SK-N-SH (cell line): ENCODE measurements around the gene RREB1. TPM values are rescaled to one million over a fixed set of nuclear protein-coding genes. Genes with fewer than 3 reads are reported as not detected.

ENCODE experiments used
- CTCF ChIA-PET: fragments of 300-600, 350-600 bp; formaldehyde crosslinking; extraction: SDS; loops from one replicate; lab custom pipeline; 2021; lab: Yijun Ruan, JAX
- POLR2A ChIA-PET: fragments of 350-600 bp; sonication (Branson Sonifier 250); formaldehyde crosslinking; extraction: SDS; loops from one replicate; lab custom pipeline; 2020; ENCODE audit warnings: antibody characterized with exemption, inconsistent platforms; lab: Yijun Ruan, JAX
- DNase-seq: peaks from one replicate; pipeline ENCODE4 v3.0.0; 2012
- H2AFZ ChIP-seq: fragments of 200-600 bp; sonication (generic); 2 replicates; pipeline ENCODE4 v1.8.1; 2016; ENCODE audit warnings: antibody characterized with exemption, mild to moderate bottlenecking, low read depth
- H3F3A ChIP-seq: fragments of 200-600 bp; sonication (generic); replicated peaks from 2 replicates; pipeline ENCODE3; 2016; ENCODE audit warnings: antibody characterized with exemption, mild to moderate bottlenecking; ENCODE audit not compliant: insufficient read depth
- H3K27ac ChIP-seq, 2 experiments: fragments of 200-500 bp in 1 of 2; fragments of 200-600 bp in 1 of 2; sonication (Bioruptor generic) in 1 of 2; sonication (generic), shearing (Covaris generic) in 1 of 2; 2 replicates each; pipeline versions ENCODE4 v1.5.1 to v1.6.1; 2014 to 2016; ENCODE audit warnings: low read depth in 2 of 2, inconsistent platforms in 1 of 2, low read length in 1 of 2, mild to moderate bottlenecking in 1 of 2, mixed read lengths in 1 of 2
- H3K27me3 ChIP-seq: fragments of 200-600 bp; sonication (generic), shearing (Covaris generic); 2 replicates; pipeline ENCODE4 v1.6.1; 2016; ENCODE audit warnings: mixed run types; ENCODE audit not compliant: insufficient read depth
- H3K36me3 ChIP-seq, 2 experiments: fragments of 200-500 bp in 1 of 2; fragments of 200-600 bp in 1 of 2; sonication (Bioruptor generic) in 1 of 2; sonication (generic) in 1 of 2; replicated peaks in 1 of 2; 2 replicates each; pipeline versions ENCODE3 to v1.5.1; 2014 to 2016; ENCODE audit warnings: low read length in 1 of 2, mild to moderate bottlenecking in 1 of 2; ENCODE audit not compliant: insufficient read depth in 2 of 2, control insufficient read depth in 1 of 2
- H3K4me1 ChIP-seq, 2 experiments: fragments of 200-500 bp in 1 of 2; fragments of 200-600 bp in 1 of 2; sonication (Bioruptor generic) in 1 of 2; sonication (generic), shearing (Covaris generic) in 1 of 2; 2 replicates each; pipeline versions ENCODE4 v1.5.1 to v1.6.1; 2014 to 2016; ENCODE audit warnings: low read depth in 1 of 2, low read length in 1 of 2, mixed run types in 1 of 2; ENCODE audit not compliant: insufficient read depth in 2 of 2, control insufficient read depth in 1 of 2
- H3K4me2 ChIP-seq: fragments of 200-600 bp; sonication (generic), shearing (Covaris generic); 2 replicates; pipeline ENCODE4 v1.6.1; 2017; ENCODE audit warnings: mixed run types
- H3K4me3 ChIP-seq, 2 experiments: fragments of 200-500 bp in 1 of 2; fragments of 200-600 bp in 1 of 2; sonication (Bioruptor generic) in 1 of 2; sonication (generic), shearing (Covaris generic) in 1 of 2; 2 replicates each; pipeline versions ENCODE4 v1.5.1 to v1.8.1; 2014 to 2016; ENCODE audit warnings: low read depth in 2 of 2, inconsistent platforms in 1 of 2, low read length in 1 of 2, mild to moderate bottlenecking in 1 of 2, mixed read lengths in 1 of 2, moderate library complexity in 1 of 2
- H3K79me2 ChIP-seq: fragments of 200-600 bp; sonication (generic); 2 replicates; pipeline ENCODE4 v1.8.1; 2017; ENCODE audit warnings: mild to moderate bottlenecking; ENCODE audit not compliant: insufficient read depth
- H3K9ac ChIP-seq: fragments of 200-600 bp; sonication (generic); 2 replicates; pipeline ENCODE4 v1.6.1; 2017; ENCODE audit warnings: mixed run types
- H3K9me2 ChIP-seq: fragments of 200-600 bp; sonication (generic); 2 replicates; pipeline ENCODE4 v1.6.1; 2017; ENCODE audit warnings: mixed run types
- H3K9me3 ChIP-seq: fragments of 200-600 bp; sonication (generic); 2 replicates; pipeline ENCODE4 v1.6.1; 2017; ENCODE audit warnings: mixed run types, mild to moderate bottlenecking, moderate library complexity
- H4K20me1 ChIP-seq: fragments of 200-600 bp; sonication (generic); 2 replicates; pipeline ENCODE4 v1.6.1; 2017; ENCODE audit warnings: mild to moderate bottlenecking, mixed run types; ENCODE audit not compliant: insufficient read depth
- CHD2 ChIP-seq: fragments of 150-350 bp; IDR thresholded peaks from 2 replicates; pipeline ENCODE4 v1.6.1; 2018; ENCODE audit warnings: low read length; ENCODE audit not compliant: partially characterized antibody
- CTCF ChIP-seq: fragments of 200-600 bp; sonication (generic); IDR thresholded peaks from 2 replicates; pipeline ENCODE4 v1.6.1; 2017; ENCODE audit warnings: antibody characterized with exemption, mild to moderate bottlenecking, moderate library complexity
- ELF1 ChIP-seq: IDR thresholded peaks from 2 replicates; pipeline ENCODE4 v1.4.0; 2012
- EP300 ChIP-seq, 2 experiments: IDR thresholded peaks; 2 replicates each; pipeline versions ENCODE4 v1.4.0 to v1.6.1; 2012; ENCODE audit warnings: borderline replicate concordance in 1 of 2, low read depth in 1 of 2, low read length in 1 of 2
- FOXJ3 ChIP-seq: sonication (generic); formaldehyde crosslinking; IDR thresholded peaks from 2 replicates; pipeline ENCODE4 v1.5.1; 2020; ENCODE audit warnings: mild to moderate bottlenecking, missing genetic modification reagents
- FOXM1 ChIP-seq: IDR thresholded peaks from 2 replicates; pipeline ENCODE4 v1.4.0; 2012; ENCODE audit warnings: low read depth, mild to moderate bottlenecking
- GABPA ChIP-seq: IDR thresholded peaks from 2 replicates; pipeline ENCODE4 v1.4.0; 2012; ENCODE audit warnings: low read depth, mild to moderate bottlenecking
- GATA2 ChIP-seq: sonication (generic); formaldehyde crosslinking; IDR thresholded peaks from 2 replicates; pipeline ENCODE4 v1.5.0; 2020; ENCODE audit warnings: mild to moderate bottlenecking, missing genetic modification reagents
- IRF3 ChIP-seq: fragments of 150-350 bp; IDR thresholded peaks from 2 replicates; pipeline ENCODE4 v1.6.1; 2016; ENCODE audit warnings: mild to moderate bottlenecking, low read depth, low read length
- MAX ChIP-seq: IDR thresholded peaks from 2 replicates; pipeline ENCODE4 v1.4.0; 2012; ENCODE audit warnings: low read depth
- MXI1 ChIP-seq: IDR thresholded peaks from 2 replicates; pipeline ENCODE4 v1.6.1; 2012; ENCODE audit warnings: mild to moderate bottlenecking, low read depth, low read length, improper control_type of control experiment
- NFIC ChIP-seq: IDR thresholded peaks from 2 replicates; pipeline ENCODE4 v1.4.0; 2012; ENCODE audit warnings: borderline replicate concordance
- NRF1 ChIP-seq: IDR thresholded peaks from 2 replicates; pipeline ENCODE4 v1.6.1; 2012; ENCODE audit warnings: low read depth, mild to moderate bottlenecking, low read length
- REST ChIP-seq: IDR thresholded peaks from 2 replicates; pipeline ENCODE4 v1.6.1; 2012; ENCODE audit warnings: mild to moderate bottlenecking, low read depth, low read length, moderate library complexity
- RFX5 ChIP-seq: IDR thresholded peaks from 2 replicates; pipeline ENCODE4 v1.6.1; 2012; ENCODE audit warnings: mild to moderate bottlenecking, improper control_type of control experiment, low read length
- SMC3 ChIP-seq: IDR thresholded peaks from 2 replicates; pipeline ENCODE4 v1.6.1; 2012; ENCODE audit warnings: low read depth, low read length, improper control_type of control experiment
- TAF1 ChIP-seq: IDR thresholded peaks from 2 replicates; pipeline ENCODE4 v1.6.1; 2012; ENCODE audit warnings: low read depth, mild to moderate bottlenecking, low read length, moderate library complexity, borderline replicate concordance
- YY1 ChIP-seq: IDR thresholded peaks from 2 replicates; pipeline ENCODE4 v1.4.0; 2012; ENCODE audit warnings: low read depth, mild to moderate bottlenecking
- ZBTB33 ChIP-seq: IDR thresholded peaks from 2 replicates; pipeline ENCODE4 v1.4.0; 2012; ENCODE audit warnings: low read depth, borderline replicate concordance
- WGBS: methylation state at CpG from one replicate; pipeline ENCODE4 v1.1.6; 2017; ENCODE audit warnings: low lambda C conversion rate; 5-methylcytosine and 5-hydroxymethylcytosine counted together
- polyA plus RNA-seq, 3 experiments: library from polyadenylated mRNA; depleted of rRNA; stranded (reverse); fragments of >200 nt; gene quantifications; 2 replicates each; pipeline ENCODE4 v1.2.3, GENCODE V29; 2012

RREB1 gene
- polyA plus RNA-seq, 1 of the 3 experiments (the other 2 are of a cell fraction) = 2.0 TPM

GRCh38 chr6:7110092-7110792, 2.5 kb downstream of the RREB1 start (continued):
- TF ChIP-seq REST = no peak
- TF ChIP-seq NRF1 = no peak
- TF ChIP-seq FOXJ3 = no peak
- TF ChIP-seq CTCF = no peak

GRCh38 chr6:7111095-7111690, 3.4 kb downstream of the RREB1 start:
- WGBS = 66% methylated on average over 4 of the region's 4 CpGs
- no peak overlapping the region for H3K9ac ChIP-seq
- H3K9me3 ChIP-seq = no peaks in the 10 kb centered on the region
- H3K4me2 ChIP-seq = 0 out of 2 replicates have a peak overlapping the region, but pooled peaks have one; percentile 83
- DNase-seq = no peak
- H3K79me2 ChIP-seq = peaks cover 73% of the 10 kb centered on the region
- TF ChIP-seq ZBTB33 (no peak), TAF1 (no peak), ELF1 (no peak), CHD2 (no peak), FOXM1 (no peak), MXI1 (no peak), NFIC (no peak), MAX (no peak), EP300 (IDR thresholded peaks at IDR 0.05; ENCODE audit: borderline replicate concordance in 1 of 2, low read depth in 1 of 2, low read length in 1 of 2) (no peak), GABPA (no peak), YY1 (no peak), FOXJ3 (no peak), RFX5 (no peak), IRF3 (no peak), CTCF (no peak), SMC3 (no peak), GATA2 (CRISPR knock-in tag) (no peak)
- TF ChIP-seq, all 33 proteins: peak for 0
- ChIA-PET CTCF (no interaction called here), POLR2A (no interaction called here)
- no peak overlapping the region for H3K4me3 ChIP-seq
- no peaks in the 10 kb centered on the region for H3K36me3 ChIP-seq
- H3K27me3 ChIP-seq = no peaks in the 10 kb centered on the region
- peaks cover 62% of the 10 kb centered on the region for H4K20me1 ChIP-seq
- peaks cover 6 to 32% of the 10 kb centered on the region in 2 experiments; a peak in 2 of 4 replicates for H3K4me1 ChIP-seq
- no peak overlapping the region for H2AFZ ChIP-seq
- no peaks in the 10 kb centered on the region for H3K9me2 ChIP-seq
- no peak overlapping the region for H3K27ac ChIP-seq
- H3F3A ChIP-seq = peaks cover 3% of the 10 kb centered on the region
